SKM-1 treated with dmso at 0.1 percent for 144 hours (cell line): ENCODE results near the gene HOMER3.

ENCODE experiments used
- DNase-seq: peaks from one replicate; lab custom pipeline; 2025; ENCODE audit not compliant: unreplicated experiment; lab: John Stamatoyannopoulos, UW

The HOMER3 gene

DNA sequence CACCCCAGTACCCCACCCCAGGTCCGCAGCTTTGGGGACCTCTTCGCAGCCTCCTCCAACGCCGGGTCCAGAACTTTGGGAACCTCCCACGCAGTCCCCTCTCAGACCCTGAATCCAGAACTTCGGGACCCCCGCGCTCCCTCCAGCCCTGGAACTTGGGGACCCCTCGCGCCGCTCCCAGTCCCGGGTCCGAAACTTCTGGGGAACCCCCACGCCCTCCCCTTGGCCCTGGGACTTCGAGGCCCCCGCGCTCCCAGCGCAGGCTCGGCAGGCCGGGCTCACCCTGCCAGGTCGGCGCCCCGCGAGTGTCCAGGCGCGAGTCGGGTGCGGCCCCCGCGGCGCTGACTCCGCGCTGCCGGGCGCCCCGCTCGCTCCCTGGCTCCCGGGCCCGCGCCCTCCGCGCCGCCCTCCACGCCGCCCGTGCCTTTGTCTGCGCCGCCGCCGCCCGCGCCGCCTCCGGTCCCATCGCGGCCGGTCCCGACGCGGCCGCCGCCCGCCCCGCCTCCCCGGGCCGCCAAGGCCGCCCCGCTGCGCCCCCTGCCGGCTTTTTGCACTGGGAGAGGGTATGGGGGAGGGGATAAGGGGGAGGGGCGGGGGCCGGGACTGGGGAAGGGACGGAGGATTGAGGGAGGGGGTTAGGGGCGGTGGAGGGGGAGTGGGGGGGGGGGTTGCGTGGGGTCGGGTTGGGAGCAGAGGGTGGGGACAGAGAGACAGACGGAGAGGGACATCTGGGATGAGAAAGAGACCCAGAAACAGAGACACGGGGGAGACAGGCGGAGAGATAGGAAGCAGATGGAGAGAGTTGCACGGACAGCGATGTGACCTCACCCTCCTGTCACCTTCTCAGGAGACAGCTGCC lies at the start of gene HOMER3:
Gene HOMER3 (minus strand): TSS at position 449 of the 859 bp plus-strand sequence. CDS start 2,235 bp downstream, outside the sequence.
- DNase-seq = peak; percentile 31

DNA sequence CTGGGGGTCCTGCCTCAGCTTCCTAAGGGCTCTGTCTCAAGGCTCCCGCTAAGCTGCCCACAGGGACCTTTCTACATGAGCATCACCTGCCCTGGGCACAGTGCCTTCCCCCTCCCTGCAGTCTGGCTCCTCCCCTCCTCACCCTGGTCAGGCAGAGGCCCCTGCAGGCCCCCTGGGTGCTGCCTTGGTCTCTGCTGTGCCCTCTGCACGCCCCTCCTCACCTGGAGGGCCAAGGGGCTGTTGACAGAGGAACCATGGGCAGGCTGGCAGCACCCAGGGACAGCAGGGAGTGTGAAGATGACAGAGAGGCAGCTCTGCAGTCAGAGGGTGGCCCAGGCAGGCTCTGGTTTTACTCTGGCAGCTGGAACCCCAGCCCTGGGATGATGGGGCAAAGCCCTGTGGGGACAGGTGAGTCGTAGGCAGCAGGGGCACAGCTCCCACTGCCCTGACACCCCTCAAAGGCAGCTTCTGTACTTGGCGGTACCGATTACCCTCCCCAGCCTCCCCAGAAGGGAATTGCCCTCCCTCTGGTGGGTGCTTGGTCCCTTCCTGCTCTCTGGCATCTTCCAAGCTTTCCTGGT lies 49.2 kb upstream of the HOMER3 start:
- DNase-seq = no peak

- no peak for DNase-seq
Observed at GRCh38 chr19:18989316-18989715, 48.3 kb upstream of the HOMER3 start.

- no peak for DNase-seq
Observed at GRCh38 chr19:18987456-18987855, 46.4 kb upstream of the HOMER3 start.

DNA sequence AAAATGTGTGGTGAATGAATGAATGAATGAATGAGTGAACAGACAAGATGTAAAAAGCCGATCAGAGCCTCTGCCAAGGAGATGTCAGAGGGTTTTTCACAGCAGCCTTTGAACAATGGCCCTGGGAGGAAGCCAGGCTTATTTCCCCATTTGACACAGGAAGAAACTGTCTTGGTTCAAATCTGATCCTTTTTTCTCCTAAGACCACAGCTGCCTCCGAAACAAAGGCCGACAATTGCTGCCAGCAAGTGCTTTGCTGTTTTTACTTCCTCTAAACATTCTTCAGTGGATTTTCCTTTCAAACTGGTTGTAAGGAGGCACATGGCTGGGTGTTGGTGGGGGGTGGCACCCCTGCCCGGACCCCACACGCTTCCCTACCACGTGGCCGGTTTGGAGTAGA lies 44.2 kb upstream of the HOMER3 start:
- DNase-seq = peak; percentile 74

GRCh38 chr19:18984251-18984650 lies 43.2 kb upstream of the HOMER3 start:
- DNase-seq = no peak

DNA sequence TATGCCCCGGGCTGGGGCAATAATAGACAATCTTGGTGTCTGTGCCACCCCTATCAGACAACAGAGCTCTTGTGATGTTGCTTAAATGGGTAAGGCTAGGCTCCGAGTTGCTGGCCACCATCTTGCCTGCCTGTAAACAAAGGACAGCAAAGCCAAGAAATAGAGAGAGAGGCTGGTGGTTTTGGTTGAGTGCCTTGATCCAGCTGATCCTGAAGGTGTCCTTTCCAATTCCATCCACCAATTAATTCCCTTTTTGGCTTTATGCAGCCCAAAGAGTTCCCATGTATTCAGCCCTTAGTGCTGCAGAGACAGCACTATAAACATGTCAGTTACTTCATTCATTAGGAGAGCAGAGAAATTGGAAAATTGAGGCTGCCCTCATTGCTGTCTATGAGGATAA lies 41.7 kb upstream of the HOMER3 start:
- no peak for DNase-seq

DNA sequence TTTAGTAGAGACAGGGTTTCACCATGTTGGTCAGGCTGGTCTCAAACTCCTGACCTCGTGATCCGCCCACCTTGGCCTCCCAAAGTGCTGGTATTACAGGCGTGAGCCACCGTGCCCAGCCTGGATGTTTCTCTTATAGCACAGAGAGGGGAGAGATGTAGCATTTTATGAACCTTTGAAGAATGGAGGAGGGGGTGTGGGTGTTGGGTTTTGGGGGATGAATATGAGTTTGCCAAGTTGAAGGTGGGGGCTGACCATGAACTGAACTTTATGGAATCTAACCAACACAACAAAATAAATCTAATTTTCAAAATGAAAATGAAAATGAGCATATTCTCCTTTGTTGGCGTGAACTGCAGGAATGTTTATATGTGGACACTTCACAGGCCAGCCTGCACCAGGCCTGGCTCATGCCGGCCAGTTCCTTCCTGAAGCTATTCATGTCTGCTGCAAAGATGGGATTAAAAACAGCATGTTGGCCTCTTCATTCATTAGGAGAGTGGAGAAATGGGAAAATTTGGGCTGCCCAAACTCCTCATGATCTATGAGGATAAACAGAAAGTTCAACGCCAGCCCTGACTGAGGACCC lies 39.5 kb upstream of the HOMER3 start:
- DNase-seq = no peak

- no peak for DNase-seq
Observed at GRCh38 chr19:18978616-18979015, 37.6 kb upstream of the HOMER3 start.

GRCh38 chr19:18975869-18976268 lies 34.9 kb upstream of the HOMER3 start:
- no peak for DNase-seq

DNA sequence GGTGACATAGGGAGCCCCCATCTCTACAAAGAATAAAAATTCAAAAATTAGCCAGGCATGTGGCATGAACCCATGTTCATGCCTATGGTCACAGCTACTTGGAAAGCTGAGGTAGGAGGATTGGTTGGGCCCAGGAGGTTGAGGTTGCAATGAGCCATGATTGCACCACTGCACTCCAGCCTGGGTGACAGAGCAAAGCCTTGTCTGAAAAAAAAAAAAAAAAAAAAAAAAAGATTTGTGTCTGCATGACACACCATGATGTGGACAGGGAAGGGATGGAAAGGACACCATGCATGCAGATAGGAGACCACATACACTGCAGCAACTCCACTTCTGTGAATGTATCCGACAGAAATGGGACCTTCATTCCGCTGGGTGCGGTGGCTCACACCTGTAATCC lies 34.0 kb upstream of the HOMER3 start:
- peak; percentile 11 for DNase-seq

GRCh38 chr19:18972851-18973250 lies 31.8 kb upstream of the HOMER3 start:
- no peak for DNase-seq

DNA sequence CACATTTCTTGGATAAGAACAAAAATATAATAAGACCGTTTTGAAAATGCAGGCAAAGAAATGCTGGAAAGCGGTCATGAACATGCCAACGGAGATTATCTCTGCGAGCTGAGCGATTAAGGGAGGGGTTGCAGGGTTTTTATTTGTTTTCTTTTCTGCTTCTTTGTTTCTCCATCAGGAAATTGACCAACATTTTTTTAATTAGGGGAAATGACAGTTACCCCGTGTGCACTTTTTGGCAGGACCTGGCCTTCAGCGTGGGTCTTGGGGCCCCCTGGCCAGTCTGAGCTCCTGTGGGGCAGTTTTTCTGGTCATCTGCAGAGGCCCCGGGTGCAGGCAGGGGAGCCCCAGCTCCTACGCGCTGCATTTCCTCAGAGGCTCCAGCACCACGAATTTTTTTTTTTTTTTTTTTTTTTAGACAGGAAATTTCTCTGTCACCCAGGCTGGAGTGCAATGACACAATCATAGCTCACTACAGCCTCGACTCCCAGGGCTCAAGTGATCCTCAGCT lies 31.3 kb upstream of the HOMER3 start:
- DNase-seq = peak; percentile 75

GRCh38 chr19:18969931-18970659 lies 29.1 kb upstream of the HOMER3 start:
- DNase-seq = no peak

DNA sequence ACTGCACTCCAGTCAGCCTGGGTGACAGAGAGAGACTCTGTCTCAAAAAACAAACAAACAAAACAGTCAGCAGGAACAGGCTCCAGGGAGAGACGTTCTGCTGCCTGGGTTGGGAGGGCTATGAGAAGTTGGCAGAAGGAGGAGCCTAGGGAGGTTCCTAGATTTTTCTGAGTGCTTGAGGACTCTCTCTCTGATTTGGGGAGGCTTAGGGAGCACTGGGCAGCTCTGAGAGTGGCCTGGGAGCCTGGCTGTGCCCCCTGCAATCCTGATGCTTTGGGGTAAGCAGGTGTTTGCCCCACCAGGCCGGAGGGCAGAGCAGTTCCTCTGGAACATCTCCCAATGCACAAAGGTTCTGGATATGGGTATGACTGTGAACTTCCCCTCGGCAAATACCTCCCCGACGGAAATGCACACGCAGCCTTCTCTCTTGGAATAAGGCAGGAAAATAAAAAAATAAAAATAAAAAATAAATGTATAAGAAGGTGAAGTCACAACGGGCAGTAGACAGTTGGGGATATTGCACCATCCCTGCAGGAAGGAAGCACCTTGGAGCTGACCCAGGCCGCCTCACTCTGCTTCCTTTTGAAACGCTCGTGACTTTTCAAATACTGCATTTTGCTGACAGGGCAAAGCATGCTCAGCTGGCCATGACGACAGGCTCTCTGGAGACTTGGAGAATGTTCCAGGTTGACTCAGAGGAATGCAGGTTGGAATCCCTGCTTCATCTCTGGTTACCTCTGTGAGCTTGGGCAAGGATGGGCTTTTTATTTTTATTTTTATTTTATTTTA lies 26.5 kb upstream of the HOMER3 start:
- DNase-seq = peak; percentile 67

DNA sequence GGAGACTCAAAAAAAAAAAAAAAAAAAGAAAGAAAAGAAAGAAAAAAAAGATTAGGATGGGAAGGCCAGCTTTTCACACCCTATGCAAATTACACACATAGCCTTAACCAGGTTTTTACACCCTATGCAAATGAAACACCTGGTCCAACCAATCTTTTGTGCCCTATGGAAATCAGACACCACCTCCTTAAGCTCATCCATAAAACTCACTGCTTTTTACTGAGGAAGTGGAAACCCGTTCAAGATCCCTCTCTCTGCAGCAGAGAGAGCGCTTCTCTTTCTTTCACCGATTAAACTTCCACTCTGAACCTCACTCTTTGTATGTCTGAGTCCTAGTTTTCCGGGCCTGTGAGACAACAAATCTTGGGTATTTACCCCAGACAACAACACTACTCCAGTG lies 25.3 kb upstream of the HOMER3 start:
- DNase-seq = no peak

DNA sequence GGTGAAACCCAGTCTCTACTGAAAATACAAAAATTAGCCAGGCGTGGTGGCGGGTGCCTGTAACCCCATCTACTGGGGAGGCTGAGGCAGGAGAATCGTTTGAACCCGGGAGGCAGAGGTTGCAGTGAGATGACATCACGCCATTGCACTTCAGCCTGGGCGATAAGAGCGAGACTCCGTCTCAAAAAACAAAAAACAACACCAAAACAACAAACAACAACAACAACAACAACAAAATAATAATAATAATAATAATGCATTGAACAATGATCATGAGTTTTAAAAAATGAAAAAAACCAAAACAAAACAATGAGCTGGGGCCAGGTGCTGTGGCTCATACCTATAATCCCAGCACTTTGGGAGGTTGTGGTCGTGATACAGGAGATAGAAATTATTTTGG lies 23.1 kb upstream of the HOMER3 start:
- no peak for DNase-seq

- DNase-seq = no peak
Observed at GRCh38 chr19:18961767-18962620, 21.0 kb upstream of the HOMER3 start.

DNA sequence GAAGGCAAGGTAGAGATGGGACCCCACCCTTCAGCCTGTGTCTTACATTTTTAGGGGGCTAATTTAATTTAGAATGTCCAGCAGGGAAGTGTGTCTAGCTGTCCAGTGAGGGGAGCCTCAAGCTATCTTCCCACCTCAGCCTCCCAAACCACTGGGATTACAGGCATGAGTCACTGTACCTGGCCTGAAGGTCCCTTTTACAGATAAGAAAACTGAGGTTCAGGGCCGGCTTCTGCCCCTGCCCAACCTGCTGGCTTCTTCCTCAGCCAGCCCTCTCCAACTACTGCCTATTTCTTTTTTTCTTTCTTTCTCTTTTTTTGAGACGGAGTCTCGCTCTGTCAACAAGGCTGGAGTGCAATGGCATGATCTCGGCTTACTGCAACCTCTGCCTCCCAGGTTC lies 19.4 kb upstream of the HOMER3 start:
- DNase-seq = no peak

DNA sequence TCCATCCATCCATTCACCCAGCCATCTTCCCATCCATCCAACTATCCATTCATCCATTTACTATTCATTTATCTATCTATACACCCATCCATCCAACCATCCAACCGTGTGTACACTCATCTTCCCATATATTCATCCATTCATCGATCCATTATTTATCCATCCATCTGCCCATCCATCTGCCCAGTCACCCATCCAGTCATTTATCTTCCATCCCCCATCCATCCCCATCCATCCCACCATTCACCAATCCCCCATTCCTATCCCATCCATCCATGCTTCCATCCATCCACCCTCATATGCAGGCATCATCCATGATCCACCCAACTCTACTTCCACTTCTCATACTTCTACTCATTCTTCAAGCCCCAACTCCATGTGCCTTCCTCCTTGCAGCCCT lies 14.0 kb upstream of the HOMER3 start:
- no peak for DNase-seq
